ENCODE data around the gene CARD18. TPM values are rescaled to one million over a fixed set of nuclear protein-coding genes. Genes with fewer than 3 reads are reported as not detected.

CARD18 gene
- total and polyA plus RNA-seq, 2 of the 13 experiments (the other 11 are each of a cell fraction or from before 2014, with no cell fraction given), result not detected

GRCh38 chr11:105137286-105137685 is 2.3 kb downstream of the CARD18 start (continued):
- TF ChIP-seq PRDM10 (CRISPR knock-in tag; IDR thresholded peaks at IDR 0.05; ENCODE audit: low read depth) (no peak), TOE1 (CRISPR knock-in tag; IDR thresholded peaks at IDR 0.05) (no peak), ZUFSP (CRISPR knock-in tag; IDR thresholded peaks at IDR 0.05; ENCODE audit: borderline replicate concordance) (no peak), ZC3H13 (CRISPR knock-in tag; IDR thresholded peaks at IDR 0.05) (no peak)

DNA sequence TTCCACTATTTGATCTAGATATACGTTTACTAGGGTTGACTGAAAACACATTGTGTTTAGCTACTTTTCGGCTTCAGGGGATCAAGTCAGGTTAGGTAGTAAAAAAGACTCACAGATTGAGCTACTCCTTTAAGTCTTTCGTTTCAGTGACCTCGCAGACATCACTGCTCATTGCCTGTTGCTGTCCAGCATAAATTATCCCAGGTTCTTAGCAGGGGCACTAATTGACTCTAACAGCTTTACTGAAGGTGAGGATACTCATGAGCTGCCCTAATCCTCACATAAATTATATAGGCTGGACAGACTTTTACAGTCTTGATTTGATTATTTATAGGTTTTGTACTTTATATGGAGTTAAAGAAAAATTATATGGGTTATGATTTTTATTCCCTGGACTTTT is 3.7 kb downstream of the CARD18 start:
- Histone ChIP-seq H3K4me2 (ENCODE audit: low read depth, low read length) (no peak overlapping the region), H3K9ac (ENCODE audit: insufficient read depth, low read depth, low read length) (no peak overlapping the region), H3K27ac (ENCODE audit: extremely low read length, insufficient read depth, low read length) (no peak overlapping the region), H3K4me1 (ENCODE audit: insufficient read depth, low read length) (no peaks in the 10 kb centered on the region), H3K4me3 (replicated peaks in 1 of 3; ENCODE audit: insufficient read depth in 1 of 3, low read depth in 2 of 3, low read length in 3 of 3) (no peak overlapping the region), H3K27me3 (ENCODE audit: control insufficient read depth in 1 of 2, insufficient read depth in 2 of 2, low read length in 2 of 2) (no peaks in the 10 kb centered on the region), H4K20me1 (ENCODE audit: insufficient read depth, low read length) (no peaks in the 10 kb centered on the region), H2AFZ (ENCODE audit: low read length) (no peak overlapping the region), H3K79me2 (ENCODE audit: insufficient read depth, low read length) (no peaks in the 10 kb centered on the region), H3K9me3 (ENCODE audit: low read length) (no peaks in the 10 kb centered on the region), H3K36me3 (replicated peaks in 1 of 2; ENCODE audit: control insufficient read depth in 1 of 2, insufficient read depth in 2 of 2, low read length in 2 of 2) (no peaks in the 10 kb centered on the region)
- ATAC-seq, result no peak
- FAIRE-seq, result no peak
- in situ Hi-C loops (cut with HindIII; ENCODE audit: extremely low pct_ligation_motif_present, low pct_unique_long_range_greater_than_20kb), result no loop called here
- no peak for DNase-seq (ENCODE audit: low spot score)
- intact Hi-C loops (cut with micrococcal nuclease; ENCODE audit: unreplicated experiment), result no loop called here
- no TSS peak for BruUV-seq (replicated peaks)
- ChIA-PET POLR2A (no interaction called here), CTCF (ENCODE audit: low intra/inter-chr PET ratio, low total read pairs) (no interaction called here)
- WGBS (ENCODE audit: low lambda C conversion rate), result 10% methylated on average over 4 of the region's 4 CpGs
- TF ChIP-seq TRAFD1 (CRISPR knock-in tag; IDR thresholded peaks at IDR 0.05; ENCODE audit: borderline replicate concordance) (no peak), ZNF83 (CRISPR knock-in tag; IDR thresholded peaks at IDR 0.05; ENCODE audit: borderline replicate concordance) (no peak), TFDP1 (CRISPR knock-in tag; IDR thresholded peaks at IDR 0.05; ENCODE audit: borderline replicate concordance) (no peak), ZNF446 (CRISPR knock-in tag; IDR thresholded peaks at IDR 0.05) (no peak), ZFP37 (CRISPR knock-in tag; IDR thresholded peaks at IDR 0.05; ENCODE audit: borderline replicate concordance) (no peak), ZNF766 (CRISPR knock-in tag; IDR thresholded peaks at IDR 0.05; ENCODE audit: borderline replicate concordance) (no peak)
- TF ChIP-seq, protein P1, sequence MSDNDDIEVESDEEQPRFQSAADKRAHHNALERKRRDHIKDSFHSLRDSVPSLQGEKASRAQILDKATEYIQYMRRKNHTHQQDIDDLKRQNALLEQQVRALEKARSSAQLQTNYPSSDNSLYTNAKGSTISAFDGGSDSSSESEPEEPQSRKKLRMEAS (IDR thresholded peaks at IDR 0.05), result no peak

Data from HepG2 (cell line).